ENCODE measurements around the gene MALRD1.

GRCh38 chr10:19724287-19724686 lies 675.7 kb downstream of the MALRD1 start:
- TF ChIP-seq, protein P1, sequence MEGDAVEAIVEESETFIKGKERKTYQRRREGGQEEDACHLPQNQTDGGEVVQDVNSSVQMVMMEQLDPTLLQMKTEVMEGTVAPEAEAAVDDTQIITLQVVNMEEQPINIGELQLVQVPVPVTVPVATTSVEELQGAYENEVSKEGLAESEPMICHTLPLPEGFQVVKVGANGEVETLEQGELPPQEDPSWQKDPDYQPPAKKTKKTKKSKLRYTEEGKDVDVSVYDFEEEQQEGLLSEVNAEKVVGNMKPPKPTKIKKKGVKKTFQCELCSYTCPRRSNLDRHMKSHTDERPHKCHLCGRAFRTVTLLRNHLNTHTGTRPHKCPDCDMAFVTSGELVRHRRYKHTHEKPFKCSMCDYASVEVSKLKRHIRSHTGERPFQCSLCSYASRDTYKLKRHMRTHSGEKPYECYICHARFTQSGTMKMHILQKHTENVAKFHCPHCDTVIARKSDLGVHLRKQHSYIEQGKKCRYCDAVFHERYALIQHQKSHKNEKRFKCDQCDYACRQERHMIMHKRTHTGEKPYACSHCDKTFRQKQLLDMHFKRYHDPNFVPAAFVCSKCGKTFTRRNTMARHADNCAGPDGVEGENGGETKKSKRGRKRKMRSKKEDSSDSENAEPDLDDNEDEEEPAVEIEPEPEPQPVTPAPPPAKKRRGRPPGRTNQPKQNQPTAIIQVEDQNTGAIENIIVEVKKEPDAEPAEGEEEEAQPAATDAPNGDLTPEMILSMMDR (IDR thresholded peaks at IDR 0.05; ENCODE audit: low read length), result no peak
- TF ChIP-seq EZH2 (IDR thresholded peaks at IDR 0.05; ENCODE audit: borderline replicate concordance, low read length), result no peak

Measured in OCI-LY1 (cell line).